Measurements from ENCODE around the gene SAMD4A.

SAMD4A gene

GRCh38 chr14:54838931-54839512, 272.1 kb downstream of the SAMD4A start:
- in situ Hi-C loops (cut with HindIII; ENCODE audit: low sequenced_read_pairs), result no loop called here
- H3K4me3 ChIP-seq (ENCODE audit: low read depth, low read length), result no peak overlapping the region
- no peak for TF ChIP-seq CTCF (IDR thresholded peaks at IDR 0.05; ENCODE audit: low read depth, low read length, missing control alignments)
- DNase-seq (ENCODE audit: low read depth), result no peak

GRCh38 chr14:54839701-54840119, 272.8 kb downstream of the SAMD4A start:
- in situ Hi-C loops (cut with HindIII; ENCODE audit: low sequenced_read_pairs), result no loop called here
- H3K4me3 ChIP-seq (ENCODE audit: low read depth, low read length), result no peak overlapping the region
- peak; percentile 5 for DNase-seq (ENCODE audit: low read depth)
- TF ChIP-seq CTCF (IDR thresholded peaks at IDR 0.05; ENCODE audit: low read depth, low read length, missing control alignments), result no peak

GRCh38 chr14:54840336-54840735, 273.4 kb downstream of the SAMD4A start:
- DNase-seq (ENCODE audit: low read depth), result no peak
- no peak for TF ChIP-seq CTCF (IDR thresholded peaks at IDR 0.05; ENCODE audit: low read depth, low read length, missing control alignments)
- in situ Hi-C loops (cut with HindIII; ENCODE audit: low sequenced_read_pairs), result no loop called here
- H3K4me3 ChIP-seq (ENCODE audit: low read depth, low read length), result no peak overlapping the region

GRCh38 chr14:54840798-54841197, 273.9 kb downstream of the SAMD4A start:
- DNase-seq (ENCODE audit: low read depth), result no peak
- no peak for TF ChIP-seq CTCF (IDR thresholded peaks at IDR 0.05; ENCODE audit: low read depth, low read length, missing control alignments)
- in situ Hi-C loops (cut with HindIII; ENCODE audit: low sequenced_read_pairs), result no loop called here
- H3K4me3 ChIP-seq (ENCODE audit: low read depth, low read length), result no peak overlapping the region
